Inferior parietal cortex (tissue), 1 donor: ENCODE data around the gene OR5H1.
"Not testable (repeated sequence)": the region's sequence is repeated elsewhere in the genome, so short reads cannot be mapped to it uniquely, and the experiment has no call there.

ENCODE experiments used
- DNase-seq: peaks from one replicate; pipeline ENCODE4 v3.0.0-alpha.2; 2016; ENCODE audit errors: extremely low spot score

OR5H1 gene

GRCh38 chr3:98130421-98130820 is at the start of gene OR5H1:
Gene OR5H1 (plus strand): TSS chr3:98130721. CDS start chr3:98132698, 1,977 bp downstream.
- DNase-seq = no peak

GRCh38 chr3:98086873-98087272 is 43.6 kb upstream of the OR5H1 start, which contains the start of gene OR5AC2:
Gene OR5AC2 (plus strand): TSS chr3:98087173. CDS start chr3:98087173, 0 bp downstream.
- DNase-seq = no peak

DNA sequence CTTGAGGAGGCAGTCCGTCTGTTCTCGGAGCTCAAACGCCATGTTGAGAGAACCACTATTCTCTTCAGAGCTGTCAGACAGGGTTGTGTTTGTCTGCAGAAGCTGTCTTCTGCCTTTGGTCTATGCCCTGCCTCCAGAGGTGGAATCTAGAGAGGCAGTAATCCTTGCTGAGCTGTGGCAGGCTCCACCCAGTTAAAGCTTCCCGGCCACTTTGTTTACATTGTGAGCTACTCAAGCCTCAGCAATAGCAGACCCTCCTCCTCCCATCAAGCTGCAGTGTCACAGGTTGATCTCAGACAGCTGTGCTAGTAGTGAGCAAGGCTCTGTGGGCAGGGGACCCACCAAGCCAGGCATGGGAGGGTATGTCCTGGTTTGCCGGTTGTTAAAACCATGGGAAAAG is 34.6 kb upstream of the OR5H1 start:
- no peak for DNase-seq

DNA sequence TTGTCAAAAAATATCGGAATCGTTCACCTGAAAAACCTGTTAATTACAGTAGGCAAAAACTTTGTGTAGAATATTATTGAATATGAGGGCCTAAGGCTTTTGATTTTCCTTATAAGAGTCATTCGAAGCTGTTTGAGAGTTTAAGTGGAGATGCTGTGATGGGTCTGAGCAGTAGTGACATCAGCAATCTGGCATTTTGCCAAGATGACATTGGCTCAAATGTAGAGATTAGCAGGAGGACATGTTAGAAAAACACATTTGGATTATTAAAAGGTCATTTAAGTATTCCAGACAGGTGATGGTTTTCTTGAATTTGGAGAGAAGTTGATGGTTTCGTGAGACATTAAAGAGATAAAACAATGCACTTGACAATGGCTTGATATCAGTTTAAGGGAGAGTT is 30.7 kb upstream of the OR5H1 start:
- no peak for DNase-seq

GRCh38 chr3:98108162-98108561 is 22.4 kb upstream of the OR5H1 start:
- DNase-seq = no peak

- DNase-seq = no peak
Observed at GRCh38 chr3:98109807-98110549, 20.5 kb upstream of the OR5H1 start.

DNA sequence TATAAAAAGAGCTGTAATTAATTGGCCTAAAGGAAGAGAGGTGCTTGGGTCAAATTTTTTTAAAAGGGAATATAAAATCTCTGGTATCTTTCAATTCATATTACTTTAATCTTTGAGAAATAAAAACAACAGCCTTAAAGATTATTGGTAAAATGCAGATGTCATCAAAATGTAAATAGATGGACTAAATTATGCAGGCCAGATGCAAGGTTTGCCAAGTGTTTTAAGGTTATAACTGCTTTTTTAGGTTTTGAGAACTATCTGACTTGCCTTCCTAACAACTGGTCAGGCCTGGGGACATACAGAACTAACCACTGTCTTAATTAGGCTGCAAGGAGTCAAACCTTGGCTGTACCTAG is 20.0 kb upstream of the OR5H1 start:
- DNase-seq = no peak

DNA sequence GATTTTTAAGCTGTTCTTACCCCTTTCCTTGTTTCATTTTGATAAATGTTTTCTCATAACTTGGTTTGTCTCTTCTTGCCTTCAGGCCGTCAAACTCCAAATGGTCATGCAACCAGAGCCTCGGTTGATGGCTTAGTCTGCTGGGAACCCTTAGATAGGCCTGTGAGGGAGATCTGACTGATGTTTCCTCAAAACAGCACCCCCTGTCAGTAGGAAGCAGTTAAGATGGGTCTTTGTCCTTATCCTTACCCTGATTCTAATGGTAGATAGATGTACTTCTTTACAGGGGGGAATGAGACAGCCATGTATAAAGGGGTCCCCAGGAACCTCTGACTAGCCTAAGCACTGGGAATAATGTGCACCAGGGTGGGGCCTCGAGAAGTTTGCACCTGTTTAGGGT is 16.3 kb upstream of the OR5H1 start:
- no peak for DNase-seq

- no peak for DNase-seq
Observed at GRCh38 chr3:98115717-98116116, 14.8 kb upstream of the OR5H1 start.

DNA sequence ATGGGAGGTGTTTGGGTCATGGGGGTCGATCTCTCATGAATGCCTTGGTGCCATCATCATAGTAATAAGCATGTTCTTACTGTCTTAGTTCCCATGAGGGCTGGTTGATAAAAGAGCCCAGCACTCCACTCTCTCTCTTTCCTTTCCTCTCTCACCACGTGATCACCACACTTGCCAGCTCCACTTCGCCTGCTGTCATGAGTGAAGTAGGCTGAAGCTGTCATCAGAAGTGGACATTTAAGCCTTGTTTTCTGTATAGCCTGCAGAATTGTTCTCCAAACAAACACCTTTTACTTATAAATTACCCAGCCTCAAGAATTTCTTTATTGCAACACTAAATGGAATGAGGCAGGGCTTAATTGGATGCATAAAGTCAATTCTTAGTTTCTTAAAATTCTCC is 6.1 kb downstream of the OR5H1 start:
- no peak for DNase-seq

DNA sequence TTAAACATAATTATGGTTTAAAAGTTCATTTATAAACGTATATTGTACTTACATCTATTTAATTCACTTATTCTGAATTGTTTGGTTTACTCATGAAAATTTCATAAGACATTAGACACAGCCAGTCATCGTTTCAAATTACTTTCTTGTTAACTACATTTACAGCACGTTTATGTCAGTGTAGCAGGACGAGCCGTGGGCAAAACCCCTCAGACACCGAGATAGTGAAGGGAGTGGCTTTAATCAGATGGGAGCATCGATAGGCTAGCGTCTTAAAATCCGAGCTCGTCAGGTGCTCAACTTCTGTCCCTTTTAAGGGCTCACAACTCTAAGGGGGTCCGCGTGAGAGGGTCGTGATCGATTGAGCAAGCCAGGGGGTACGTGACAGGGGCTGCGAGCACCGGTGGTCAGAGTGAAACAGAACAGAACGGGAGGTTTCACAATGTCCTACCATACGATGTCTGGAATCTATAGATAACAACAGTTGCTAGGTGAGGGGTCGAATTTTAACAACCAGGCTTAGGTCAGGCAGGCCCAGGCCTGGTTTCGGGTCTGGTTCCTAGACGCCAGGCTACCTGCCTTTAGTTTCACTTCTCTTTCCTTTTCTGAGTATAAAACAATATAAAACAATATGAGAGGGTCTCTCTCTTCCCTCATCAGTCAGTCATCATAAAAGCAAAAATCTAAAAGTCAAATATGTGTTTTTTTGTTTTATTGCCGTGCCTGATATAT is 7.5 kb downstream of the OR5H1 start:
- DNase-seq = not testable (repeated sequence)

- DNase-seq = no peak
Observed at GRCh38 chr3:98140531-98140930, 10.0 kb downstream of the OR5H1 start.

DNA sequence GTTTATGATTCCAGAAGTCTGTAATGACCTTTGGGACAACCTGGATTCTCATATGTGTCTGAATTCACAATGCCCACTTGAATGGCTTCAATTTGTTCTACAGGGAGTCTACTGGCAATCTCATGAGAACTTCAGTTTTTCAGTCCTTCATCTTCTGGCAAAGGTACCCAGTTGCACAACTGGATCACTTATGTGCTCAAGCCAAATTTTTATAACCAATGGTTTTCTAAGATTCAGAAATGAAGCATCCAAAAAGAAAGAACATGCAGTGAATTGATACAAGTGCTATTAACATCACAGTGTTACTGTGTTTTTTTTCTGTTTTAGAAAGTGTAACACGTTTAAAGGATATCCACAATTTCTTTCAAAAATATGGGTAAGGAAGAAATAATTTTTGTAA is 16.7 kb downstream of the OR5H1 start, which contains the start of gene OR5H14:
OR5H14 (plus strand) TSS at position 301 of the 400 bp plus-strand sequence. CDS start 1,907 bp downstream, outside the sequence.
- no peak for DNase-seq

- DNase-seq = no peak
Observed at GRCh38 chr3:98148751-98149150, 18.2 kb downstream of the OR5H1 start.

GRCh38 chr3:98149456-98149855 is 18.9 kb downstream of the OR5H1 start:
- not testable (repeated sequence) for DNase-seq

DNA sequence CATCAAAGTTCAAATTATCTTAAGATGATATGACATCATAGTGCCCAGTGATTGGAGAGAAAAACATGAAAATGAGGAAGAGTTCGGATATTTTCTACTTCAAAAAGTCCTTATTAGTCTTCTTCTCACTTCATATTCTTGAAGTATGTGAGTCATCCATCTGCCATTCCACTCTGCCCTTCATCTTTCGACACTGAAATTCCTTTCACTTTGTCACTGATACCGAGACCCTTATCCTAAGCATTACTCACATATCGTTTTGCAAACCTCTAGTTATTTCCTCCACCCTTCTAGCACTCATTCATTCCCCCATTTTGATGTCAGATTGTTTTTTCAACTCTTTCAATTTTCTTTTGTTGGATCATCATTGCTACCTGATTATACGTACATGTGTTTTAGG is 20.7 kb downstream of the OR5H1 start:
- DNase-seq = no peak

DNA sequence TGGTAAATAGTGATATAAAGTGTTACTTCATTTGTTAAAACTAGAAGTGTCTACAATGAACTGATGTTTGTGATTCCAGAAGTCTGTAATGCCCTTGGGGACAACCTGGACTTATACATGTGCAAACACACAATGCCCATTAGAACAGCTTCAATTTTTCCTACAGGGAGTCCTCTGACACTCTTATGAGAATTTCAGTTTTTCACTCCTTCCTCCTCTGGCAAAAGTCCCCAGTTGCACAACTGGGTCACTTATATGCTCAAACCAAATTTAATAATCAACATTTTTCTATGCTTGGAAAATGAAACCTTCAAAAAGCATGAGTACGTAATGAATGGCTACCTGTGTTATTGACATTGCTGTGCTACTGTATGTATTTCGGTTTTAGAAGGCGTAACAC is 35.9 kb downstream of the OR5H1 start, which contains the start of gene OR5H15:
OR5H15 (plus strand) TSS at position 301 of the 400 bp plus-strand sequence. CDS start 2,004 bp downstream, outside the sequence.
- no peak for DNase-seq

DNA sequence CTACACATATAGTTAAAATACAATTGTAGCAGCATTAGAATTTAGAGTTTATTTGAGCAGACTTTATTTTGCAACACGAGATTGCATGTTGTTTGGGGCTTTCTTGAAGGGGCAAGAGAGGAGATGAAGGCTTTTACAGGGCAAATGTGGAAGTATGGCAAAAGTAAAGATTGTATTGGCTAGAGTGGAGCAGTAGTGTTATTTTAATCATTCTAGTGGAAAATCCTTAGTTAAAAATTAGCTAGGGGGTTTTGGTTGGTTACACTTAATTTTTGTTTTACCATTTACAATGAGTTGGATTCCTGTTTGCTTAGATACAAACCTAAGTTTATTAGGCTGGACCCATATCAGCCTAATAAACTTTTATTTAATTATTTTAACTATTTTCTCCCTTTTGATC is 40.5 kb downstream of the OR5H1 start:
- DNase-seq = no peak

DNA sequence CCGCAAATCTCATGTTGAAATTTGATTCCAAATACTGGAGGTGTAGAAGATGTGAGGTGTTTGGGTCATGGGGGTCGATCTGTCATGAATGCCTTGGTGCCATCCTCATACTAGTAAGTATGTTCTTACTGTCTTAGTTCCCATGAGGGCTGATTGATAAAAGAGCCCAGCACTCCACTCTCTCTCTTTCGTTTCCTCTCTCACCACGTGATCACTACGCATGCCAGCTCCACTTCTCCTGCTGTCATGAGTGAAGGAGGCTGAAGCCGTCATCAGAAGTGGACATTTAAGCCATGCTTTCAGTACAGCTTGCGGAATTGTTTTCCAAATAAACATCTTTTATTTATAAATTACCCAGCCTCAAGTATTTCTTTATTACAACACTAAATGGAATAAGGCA is 42.1 kb downstream of the OR5H1 start:
- DNase-seq = no peak

DNA sequence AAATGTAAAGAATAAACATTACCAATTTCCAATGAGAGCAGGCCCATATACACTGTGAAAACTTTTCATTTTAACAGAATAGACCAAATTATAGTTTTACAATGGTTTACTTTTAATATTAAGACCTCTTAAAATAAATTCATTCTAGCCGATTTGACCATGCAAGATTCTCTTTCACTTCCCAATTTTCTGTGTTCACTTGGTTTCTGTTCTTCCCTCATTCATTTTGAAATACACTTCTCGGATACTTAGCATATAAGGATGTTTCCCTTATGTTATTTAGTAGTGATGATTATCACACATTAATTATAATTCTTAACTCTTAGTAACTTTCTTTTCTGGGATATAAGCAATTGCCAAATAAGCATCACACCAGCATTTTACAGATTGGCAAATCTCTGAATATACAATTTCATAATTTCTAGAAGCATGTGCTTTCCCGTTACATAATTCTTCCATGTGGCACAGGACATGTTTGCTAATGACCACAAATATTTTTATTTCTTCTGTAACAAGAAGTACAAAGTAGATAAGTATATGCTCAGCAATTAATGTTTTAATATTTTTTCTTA is 49.9 kb downstream of the OR5H1 start:
- DNase-seq = no peak

GRCh38 chr3:98182196-98182595 is 51.7 kb downstream of the OR5H1 start:
- no peak for DNase-seq

DNA sequence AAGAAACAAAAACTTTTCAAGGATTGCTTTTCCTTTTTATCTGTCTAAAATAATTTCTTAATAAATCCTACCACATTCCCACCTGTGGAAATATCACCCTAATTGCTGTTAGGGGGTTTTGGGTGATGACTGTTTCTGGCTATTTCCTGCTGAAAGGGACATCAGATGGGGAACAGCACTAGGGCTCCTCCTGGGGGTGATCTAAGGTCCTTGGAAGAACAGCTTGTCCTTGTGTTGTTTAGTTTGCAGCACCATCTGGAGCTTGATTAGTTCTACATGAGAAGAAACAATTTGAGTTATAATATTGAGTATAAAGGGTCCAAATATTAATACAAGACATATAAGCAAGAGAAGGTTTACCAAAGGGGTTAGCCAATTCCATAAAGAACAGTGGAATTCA is 54.7 kb downstream of the OR5H1 start:
- no peak for DNase-seq
